ENCODE measurements around the gene NINJ1.

The NINJ1 gene

DNA sequence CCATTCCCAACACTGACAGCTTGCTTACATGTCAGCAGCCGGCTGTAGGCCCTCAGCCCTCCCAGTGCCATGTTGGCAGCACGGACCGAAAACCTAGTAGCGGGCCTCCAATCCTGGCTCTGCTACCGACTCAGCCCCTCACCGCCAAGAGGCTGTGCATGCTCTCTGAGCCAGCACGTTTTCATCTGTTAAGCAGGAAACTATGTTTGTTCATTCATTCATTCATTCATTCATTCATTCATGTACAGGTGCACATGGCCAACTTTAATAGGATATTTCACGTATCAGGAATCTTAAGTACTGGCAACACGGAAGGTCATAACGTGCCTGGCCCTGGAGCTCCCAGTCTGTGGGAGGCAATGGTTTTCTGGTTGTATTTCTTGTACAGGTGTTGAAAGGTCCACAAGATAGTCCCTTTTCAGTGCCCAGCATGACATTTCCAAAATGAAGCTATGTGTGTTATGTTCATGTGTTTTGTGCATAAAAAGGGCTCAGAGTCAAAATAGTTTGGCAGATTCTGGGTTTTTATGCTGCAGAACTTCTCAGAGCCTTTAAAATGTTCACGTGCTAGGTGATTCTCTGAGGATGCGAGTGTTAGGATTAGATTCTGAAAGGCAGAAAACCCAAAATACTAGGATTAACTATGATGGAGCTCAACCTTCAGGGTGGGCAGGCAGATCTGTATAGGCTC, 57.8 kb downstream of the NINJ1 start:
- no peaks in the 10 kb centered on the region for H3K79me2 ChIP-seq (ENCODE audit: insufficient read depth, low read length)
- H3K36me3 ChIP-seq (ENCODE audit: low read length): no peaks in the 10 kb centered on the region
- TF ChIP-seq, protein P1, sequence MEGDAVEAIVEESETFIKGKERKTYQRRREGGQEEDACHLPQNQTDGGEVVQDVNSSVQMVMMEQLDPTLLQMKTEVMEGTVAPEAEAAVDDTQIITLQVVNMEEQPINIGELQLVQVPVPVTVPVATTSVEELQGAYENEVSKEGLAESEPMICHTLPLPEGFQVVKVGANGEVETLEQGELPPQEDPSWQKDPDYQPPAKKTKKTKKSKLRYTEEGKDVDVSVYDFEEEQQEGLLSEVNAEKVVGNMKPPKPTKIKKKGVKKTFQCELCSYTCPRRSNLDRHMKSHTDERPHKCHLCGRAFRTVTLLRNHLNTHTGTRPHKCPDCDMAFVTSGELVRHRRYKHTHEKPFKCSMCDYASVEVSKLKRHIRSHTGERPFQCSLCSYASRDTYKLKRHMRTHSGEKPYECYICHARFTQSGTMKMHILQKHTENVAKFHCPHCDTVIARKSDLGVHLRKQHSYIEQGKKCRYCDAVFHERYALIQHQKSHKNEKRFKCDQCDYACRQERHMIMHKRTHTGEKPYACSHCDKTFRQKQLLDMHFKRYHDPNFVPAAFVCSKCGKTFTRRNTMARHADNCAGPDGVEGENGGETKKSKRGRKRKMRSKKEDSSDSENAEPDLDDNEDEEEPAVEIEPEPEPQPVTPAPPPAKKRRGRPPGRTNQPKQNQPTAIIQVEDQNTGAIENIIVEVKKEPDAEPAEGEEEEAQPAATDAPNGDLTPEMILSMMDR (IDR thresholded peaks at IDR 0.05; ENCODE audit: insufficient read depth, low read length, poor library complexity, severe bottlenecking): no peak
- no peak for TF ChIP-seq EZH2phosphoT487 (conservative IDR thresholded peaks at IDR 0.05; ENCODE audit: low read length)
- no peaks in the 10 kb centered on the region for H3K9me2 ChIP-seq (replicated peaks; ENCODE audit: insufficient read depth, low read length)
- no peak overlapping the region for H3K27ac ChIP-seq (ENCODE audit: low read depth, low read length)
- H4K20me1 ChIP-seq (ENCODE audit: low read depth, low read length): no peaks in the 10 kb centered on the region
- no peaks in the 10 kb centered on the region for H3K27me3 ChIP-seq (ENCODE audit: low read length)
- no peak overlapping the region for H3K4me3 ChIP-seq (ENCODE audit: insufficient read depth, low read length, poor library complexity, severe bottlenecking)
- no peak overlapping the region for H3K9ac ChIP-seq (ENCODE audit: low read length)
- no peaks in the 10 kb centered on the region for H3K9me3 ChIP-seq (ENCODE audit: insufficient read depth, low read length)
- no peak overlapping the region for H3K4me2 ChIP-seq (ENCODE audit: low read depth, low read length, poor library complexity, severe bottlenecking)
- H2AFZ ChIP-seq (ENCODE audit: low read depth, low read length, severe bottlenecking): no peak overlapping the region
- H3F3A ChIP-seq (ENCODE audit: insufficient read depth): no peaks in the 10 kb centered on the region

DNA sequence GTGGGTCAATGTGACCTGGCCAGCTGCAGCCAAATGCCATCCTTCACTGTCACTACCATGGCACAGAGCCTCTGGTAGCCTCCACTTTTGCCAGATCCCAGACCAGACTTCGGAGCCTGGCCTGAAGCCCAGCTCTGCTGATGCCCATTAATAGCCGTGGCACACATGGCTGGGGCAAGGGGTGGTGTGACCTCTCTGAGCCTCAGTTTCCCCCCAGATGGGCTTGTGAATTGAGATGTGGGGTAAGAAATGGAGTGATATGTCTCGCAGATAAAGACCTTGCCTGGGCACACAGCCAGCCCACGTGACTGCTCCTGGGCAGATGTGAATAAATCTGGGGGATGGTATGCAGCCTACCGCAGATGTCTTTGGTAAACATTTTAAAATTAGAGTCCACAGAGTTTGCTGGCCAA, 61.7 kb downstream of the NINJ1 start:
- no peak overlapping the region for H3K4me2 ChIP-seq (ENCODE audit: low read depth, low read length, poor library complexity, severe bottlenecking)
- H3K79me2 ChIP-seq (ENCODE audit: insufficient read depth, low read length): no peaks in the 10 kb centered on the region
- no peak overlapping the region for H3K4me3 ChIP-seq (ENCODE audit: insufficient read depth, low read length, poor library complexity, severe bottlenecking)
- no peaks in the 10 kb centered on the region for H4K20me1 ChIP-seq (ENCODE audit: low read depth, low read length)
- H3K9me2 ChIP-seq (replicated peaks; ENCODE audit: insufficient read depth, low read length): no peaks in the 10 kb centered on the region
- no peaks in the 10 kb centered on the region for H3K36me3 ChIP-seq (ENCODE audit: low read length)
- no peak overlapping the region for H3K27ac ChIP-seq (ENCODE audit: low read depth, low read length)
- no peaks in the 10 kb centered on the region for H3K27me3 ChIP-seq (ENCODE audit: low read length)
- TF ChIP-seq, protein P1 (IDR thresholded peaks at IDR 0.05; ENCODE audit: insufficient read depth, low read length, poor library complexity, severe bottlenecking): no peak
- no peak for TF ChIP-seq EZH2phosphoT487 (conservative IDR thresholded peaks at IDR 0.05; ENCODE audit: low read length)
- H3K9me3 ChIP-seq (ENCODE audit: insufficient read depth, low read length): no peaks in the 10 kb centered on the region
- H2AFZ ChIP-seq (ENCODE audit: low read depth, low read length, severe bottlenecking): no peak overlapping the region
- H3K9ac ChIP-seq (ENCODE audit: low read length): no peak overlapping the region
- no peaks in the 10 kb centered on the region for H3F3A ChIP-seq (ENCODE audit: insufficient read depth)

Data from SU-DHL-6 (cell line).